HepG2 (cell line): Measurements from ENCODE around the gene ZDHHC24. TPM values are rescaled to one million over a fixed set of nuclear protein-coding genes. Genes with fewer than 3 reads are reported as not detected.

ENCODE experiments used
- ATF7-NPFF ChIP-seq: sonication (generic); formaldehyde crosslinking; IDR thresholded peaks from 2 replicates; pipeline ENCODE4 v1.8.1; 2023; ENCODE audit warnings: mild to moderate bottlenecking, low read depth, missing genetic modification reagents, moderate library complexity
- ELF3 ChIP-seq: IDR thresholded peaks from 2 replicates; pipeline ENCODE4 v1.6.1; 2016; ENCODE audit warnings: missing genetic modification reagents, missing compliant biosample characterization
- FOXP1 ChIP-seq, 2 experiments: fragments of 450-650 bp in 1 of 2; IDR thresholded peaks; 2 replicates each; pipeline ENCODE4 v1.6.1; 2017 to 2018; ENCODE audit warnings: antibody characterized with exemption in 1 of 2
- GABPB1 ChIP-seq: IDR thresholded peaks from 2 replicates; pipeline ENCODE4 v1.6.1; 2016; ENCODE audit warnings: mild to moderate bottlenecking, missing genetic modification reagents, moderate library complexity, missing compliant biosample characterization
- GPN1 ChIP-seq: sonication (generic); formaldehyde crosslinking; IDR thresholded peaks from 2 replicates; pipeline ENCODE4 v1.5.1; 2020; ENCODE audit warnings: missing genetic modification reagents, borderline replicate concordance
- GTF2F1 ChIP-seq: fragments of 150-350 bp; IDR thresholded peaks from 2 replicates; pipeline ENCODE4 v1.6.1; 2014; ENCODE audit warnings: low read length
- HNRNPH1 ChIP-seq: fragments of 200-400 bp; formaldehyde crosslinking; optimal IDR thresholded peaks from 2 replicates; pipeline ENCODE3; 2017; ENCODE audit warnings: mild to moderate bottlenecking, low read depth, low read length
- ISX ChIP-seq: sonication (generic); formaldehyde crosslinking; conservative IDR thresholded peaks from 2 replicates; pipeline ENCODE4 v1.5.0; 2020; ENCODE audit warnings: missing genetic modification reagents
- JARID2 ChIP-seq: sonication (generic); formaldehyde crosslinking; IDR thresholded peaks from 2 replicates; pipeline ENCODE4 v1.8.1; 2023; ENCODE audit warnings: missing genetic modification reagents, inconsistent platforms; ENCODE audit not compliant: insufficient replicate concordance
- MAZ ChIP-seq, 2 experiments: sonication (generic) in 1 of 2; formaldehyde crosslinking in 1 of 2; IDR thresholded peaks; 2 replicates each; pipeline versions ENCODE4 v1.5.0 to v1.6.1; 2012 to 2020; ENCODE audit warnings: low read depth in 2 of 2, mild to moderate bottlenecking in 2 of 2, borderline replicate concordance in 1 of 2, improper control_type of control experiment in 1 of 2, low read length in 1 of 2, missing genetic modification reagents in 1 of 2, moderate library complexity in 1 of 2
- MTERF4 ChIP-seq: sonication (generic); formaldehyde crosslinking; IDR thresholded peaks from 2 replicates; pipeline ENCODE4 v1.8.0; 2023; ENCODE audit warnings: mild to moderate bottlenecking, missing genetic modification reagents
- POGZ ChIP-seq: sonication (generic); formaldehyde crosslinking; IDR thresholded peaks from 2 replicates; pipeline ENCODE4 v1.4.0; 2020; ENCODE audit warnings: mild to moderate bottlenecking, missing genetic modification reagents
- RARA ChIP-seq: IDR thresholded peaks from 2 replicates; pipeline ENCODE4 v1.6.1; 2016; ENCODE audit warnings: missing genetic modification reagents, missing compliant biosample characterization
- SP4 ChIP-seq: sonication (generic); formaldehyde crosslinking; IDR thresholded peaks from 2 replicates; pipeline ENCODE4 v1.8.1; 2023; ENCODE audit warnings: mild to moderate bottlenecking, missing genetic modification reagents
- U2AF1 ChIP-seq: fragments of 200-400 bp; formaldehyde crosslinking; optimal IDR thresholded peaks from 2 replicates; pipeline ENCODE3; 2017; ENCODE audit warnings: mild to moderate bottlenecking, low read depth, low read length
- YEATS2 ChIP-seq: sonication (generic); formaldehyde crosslinking; IDR thresholded peaks from 2 replicates; pipeline ENCODE4 v1.4.0; 2020; ENCODE audit warnings: missing genetic modification reagents, borderline replicate concordance
- ZBTB2 ChIP-seq: sonication (generic); formaldehyde crosslinking; IDR thresholded peaks from 2 replicates; pipeline ENCODE4 v1.8.0; 2022; ENCODE audit warnings: low read depth, missing genetic modification reagents
- ZNF101 ChIP-seq: sonication (generic); formaldehyde crosslinking; IDR thresholded peaks from 2 replicates; pipeline ENCODE4 v1.4.0; 2020; ENCODE audit warnings: mild to moderate bottlenecking, low read depth, missing genetic modification reagents, borderline replicate concordance
- ZNF484 ChIP-seq: sonication (generic); formaldehyde crosslinking; IDR thresholded peaks from 2 replicates; pipeline ENCODE4 v1.5.1; 2020; ENCODE audit warnings: mild to moderate bottlenecking, low read depth, missing genetic modification reagents, borderline replicate concordance
- ZNF512B ChIP-seq: sonication (generic); formaldehyde crosslinking; IDR thresholded peaks from 2 replicates; pipeline ENCODE4 v1.5.1; 2020; ENCODE audit warnings: missing genetic modification reagents, mild to moderate bottlenecking, borderline replicate concordance
- ZNF556 ChIP-seq: sonication (generic); formaldehyde crosslinking; IDR thresholded peaks from 2 replicates; pipeline ENCODE4 v1.4.0; 2020; ENCODE audit warnings: mild to moderate bottlenecking, missing genetic modification reagents, borderline replicate concordance
- ZNF605 ChIP-seq: sonication (generic); formaldehyde crosslinking; IDR thresholded peaks from 2 replicates; pipeline ENCODE4 v1.8.0; 2022; ENCODE audit warnings: mild to moderate bottlenecking, missing genetic modification reagents
- ZSCAN21 ChIP-seq: sonication (generic); formaldehyde crosslinking; IDR thresholded peaks from 2 replicates; pipeline ENCODE4 v1.8.0; 2022; ENCODE audit warnings: mild to moderate bottlenecking, missing genetic modification reagents, moderate library complexity, borderline replicate concordance
- polyA plus RNA-seq, 8 experiments: library from polyadenylated mRNA; depleted of rRNA in 3 of 8; stranded (reverse) in 7 of 8; unstranded in 1 of 8; fragments of >200 nt; fragmentation: Illumina TruSeq in 4 of 8; extraction: Trizol in 4 of 8; gene quantifications; 2 replicates each; pipeline versions ENCODE4 v1.2.1 to v1.2.3, GENCODE V29; 2011 to 2016; ENCODE audit warnings: low read depth in 4 of 8, missing spikeins in 1 of 8, mixed read lengths in 1 of 8; ENCODE audit not compliant: insufficient read depth in 1 of 8
- total RNA-seq, 5 experiments: library from RNA; depleted of rRNA; stranded (reverse); fragments of >200 nt; fragmentation: Illumina TruSeq; extraction: Trizol; gene quantifications; 2 replicates each; pipeline ENCODE4 v1.2.3, GENCODE V29; 2016; ENCODE audit warnings: low read depth in 1 of 5
- TF ChIP-seq, protein P1 (sequence below): sonication (generic); formaldehyde crosslinking; IDR thresholded peaks from 2 replicates; pipeline ENCODE4 v1.4.0; 2020; ENCODE audit warnings: missing genetic modification reagents

The ZDHHC24 gene
- total and polyA plus RNA-seq, 2 of the 13 experiments (the other 11 are each of a cell fraction or from before 2014, with no cell fraction given), result 4.3 TPM

GRCh38 chr11:66478729-66479393 is 67.0 kb downstream of the ZDHHC24 start (continued):
- no peak for TF ChIP-seq ZNF556
- TF ChIP-seq GPN1 (CRISPR knock-in tag), result no peak
- no peak for TF ChIP-seq RARA (CRISPR knock-in tag)
- no peak for TF ChIP-seq U2AF1
- TF ChIP-seq SP4, result no peak
- TF ChIP-seq ZNF484 (CRISPR knock-in tag), result no peak
- no peak for TF ChIP-seq MAZ (IDR thresholded peaks at IDR 0.05; ENCODE audit: borderline replicate concordance, low read depth, low read length)
- no peak for TF ChIP-seq MAZ (CRISPR knock-in tag; IDR thresholded peaks at IDR 0.05; ENCODE audit: low read depth)
- TF ChIP-seq GTF2F1, result no peak
- TF ChIP-seq ELF3, result no peak
- no peak for TF ChIP-seq GABPB1 (CRISPR knock-in tag)
- TF ChIP-seq, protein P1, sequence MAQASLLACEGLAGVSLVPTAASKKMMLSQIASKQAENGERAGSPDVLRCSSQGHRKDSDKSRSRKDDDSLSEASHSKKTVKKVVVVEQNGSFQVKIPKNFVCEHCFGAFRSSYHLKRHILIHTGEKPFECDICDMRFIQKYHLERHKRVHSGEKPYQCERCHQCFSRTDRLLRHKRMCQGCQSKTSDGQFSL (CRISPR knock-in tag), result no peak
- TF ChIP-seq JARID2, result no peak
- no peak for TF ChIP-seq ZSCAN21 (CRISPR knock-in tag)
- TF ChIP-seq POGZ, result 0 out of 2 replicates have a peak, but pooled peaks have one; percentile 18
- TF ChIP-seq ISX (CRISPR knock-in tag), result 0 out of 2 replicates have a peak, but pooled peaks have one; percentile 34
- TF ChIP-seq ZNF512B (CRISPR knock-in tag), result no peak
- TF ChIP-seq HNRNPH1, result peak; percentile 1
- TF ChIP-seq ZNF605 (CRISPR knock-in tag), result no peak
- no peak for TF ChIP-seq MTERF4 (CRISPR knock-in tag)
- no peak for TF ChIP-seq YEATS2 (CRISPR knock-in tag)
- TF ChIP-seq ZNF101, result no peak
- no peak for TF ChIP-seq ATF7-NPFF
- no peak for TF ChIP-seq ZBTB2 (CRISPR knock-in tag)
- TF ChIP-seq FOXP1 (IDR thresholded peaks at IDR 0.05), result no peak
- no peak for TF ChIP-seq FOXP1 (CRISPR knock-in tag; IDR thresholded peaks at IDR 0.05)
